Effector memory CD4-positive, alpha-beta T cell (primary cell): ENCODE measurements around the gene FLNB.

ENCODE experiments used
- DNase-seq, 3 donors: peaks; one replicate each; pipeline ENCODE4 v3.0.0-alpha.2; 2020
- H3K27ac ChIP-seq: 2 replicates; pipeline ENCODE4 v1.7.0; 2013; ENCODE audit warnings: mild to moderate bottlenecking, low read length, moderate library complexity; ENCODE audit not compliant: insufficient read depth, poor library complexity, severe bottlenecking
- H3K27me3 ChIP-seq: replicated peaks from 2 replicates; pipeline ENCODE4 v1.7.0; 2013; ENCODE audit warnings: mild to moderate bottlenecking, low read length; ENCODE audit not compliant: insufficient read depth, control insufficient read depth, poor library complexity, severe bottlenecking
- H3K36me3 ChIP-seq: 2 replicates; pipeline ENCODE4 v1.7.0; 2013; ENCODE audit warnings: mild to moderate bottlenecking, low read length, moderate library complexity; ENCODE audit not compliant: control insufficient read depth, insufficient read depth
- H3K4me1 ChIP-seq: 2 replicates; pipeline ENCODE4 v1.7.0; 2013; ENCODE audit warnings: low read length, mild to moderate bottlenecking; ENCODE audit not compliant: control insufficient read depth, insufficient read depth, poor library complexity, severe bottlenecking
- H3K4me3 ChIP-seq: 2 replicates; pipeline ENCODE4 v1.7.0; 2013; ENCODE audit warnings: low read length, low read depth, mild to moderate bottlenecking; ENCODE audit not compliant: insufficient read depth, poor library complexity, severe bottlenecking
- H3K9me3 ChIP-seq: 2 replicates; pipeline ENCODE4 v1.7.0; 2013; ENCODE audit warnings: mild to moderate bottlenecking, low read length, moderate library complexity; ENCODE audit not compliant: control insufficient read depth

FLNB gene

GRCh38 chr3:58092521-58092920 lies 84.3 kb downstream of the FLNB start:
- DNase-seq = no peak
- Histone ChIP-seq H3K9me3 (no peaks in the 10 kb centered on the region), H3K4me3 (no peak overlapping the region), H3K4me1 (no peaks in the 10 kb centered on the region), H3K27ac (no peak overlapping the region), H3K27me3 (no peaks in the 10 kb centered on the region), H3K36me3 (peaks cover 10% of the 10 kb centered on the region)

- Histone ChIP-seq H3K27me3 (no peaks in the 10 kb centered on the region), H3K36me3 (peaks cover 10% of the 10 kb centered on the region), H3K9me3 (no peaks in the 10 kb centered on the region), H3K4me3 (no peak overlapping the region), H3K4me1 (no peaks in the 10 kb centered on the region), H3K27ac (no peak overlapping the region)
- DNase-seq = no peak
Observed at GRCh38 chr3:58093574-58094195, 85.5 kb downstream of the FLNB start.

GRCh38 chr3:58094657-58095056 lies 86.4 kb downstream of the FLNB start:
- Histone ChIP-seq H3K27me3 (no peaks in the 10 kb centered on the region), H3K36me3 (peaks cover 10% of the 10 kb centered on the region), H3K9me3 (no peaks in the 10 kb centered on the region), H3K4me1 (no peaks in the 10 kb centered on the region), H3K27ac (no peak overlapping the region), H3K4me3 (no peak overlapping the region)
- DNase-seq = no peak

- no peaks in the 10 kb centered on the region for H3K27me3 ChIP-seq
- no peaks in the 10 kb centered on the region for H3K4me1 ChIP-seq
- no peak overlapping the region for H3K4me3 ChIP-seq
- H3K27ac ChIP-seq = no peak overlapping the region
- H3K9me3 ChIP-seq = no peaks in the 10 kb centered on the region
- DNase-seq = no peak
- peaks cover 10% of the 10 kb centered on the region for H3K36me3 ChIP-seq
Observed at GRCh38 chr3:58095603-58096138, 87.4 kb downstream of the FLNB start.

- DNase-seq = no peak
- Histone ChIP-seq H3K27ac (no peak overlapping the region), H3K4me3 (no peak overlapping the region), H3K36me3 (peaks cover 16% of the 10 kb centered on the region), H3K27me3 (no peaks in the 10 kb centered on the region), H3K9me3 (no peaks in the 10 kb centered on the region), H3K4me1 (no peaks in the 10 kb centered on the region)
Observed at GRCh38 chr3:58098531-58098930, 90.3 kb downstream of the FLNB start.

- Histone ChIP-seq H3K36me3 (peaks cover 16% of the 10 kb centered on the region), H3K27ac (no peak overlapping the region), H3K4me1 (no peaks in the 10 kb centered on the region)
Observed at GRCh38 chr3:58099865-58100264, 91.6 kb downstream of the FLNB start.

GRCh38 chr3:58101499-58102389 lies 93.5 kb downstream of the FLNB start:
- no peak for DNase-seq

More at GRCh38 chr3:58099865-58100264, 91.6 kb downstream of the FLNB start:
- H3K4me3 ChIP-seq = no peak overlapping the region
- no peak for DNase-seq
- no peaks in the 10 kb centered on the region for H3K9me3 ChIP-seq
- no peaks in the 10 kb centered on the region for H3K27me3 ChIP-seq

GRCh38 chr3:58102390-58102750 lies 94.1 kb downstream of the FLNB start:
- Histone ChIP-seq H3K27ac (no peak overlapping the region), H3K27me3 (no peaks in the 10 kb centered on the region), H3K4me1 (no peaks in the 10 kb centered on the region), H3K36me3 (peaks cover 14% of the 10 kb centered on the region), H3K9me3 (no peaks in the 10 kb centered on the region), H3K4me3 (no peak overlapping the region)
- DNase-seq = no peak

More at GRCh38 chr3:58101499-58102389, 93.5 kb downstream of the FLNB start:
- H3K4me1 ChIP-seq = no peaks in the 10 kb centered on the region
- no peak overlapping the region for H3K27ac ChIP-seq
- H3K36me3 ChIP-seq = peaks cover 14% of the 10 kb centered on the region
- no peaks in the 10 kb centered on the region for H3K9me3 ChIP-seq
- no peaks in the 10 kb centered on the region for H3K27me3 ChIP-seq
- H3K4me3 ChIP-seq = no peak overlapping the region

- no peak overlapping the region for H3K4me3 ChIP-seq
Observed at GRCh38 chr3:58102976-58103451, 94.8 kb downstream of the FLNB start.

GRCh38 chr3:58104151-58104550 lies 95.9 kb downstream of the FLNB start:
- Histone ChIP-seq H3K9me3 (no peaks in the 10 kb centered on the region), H3K27me3 (no peaks in the 10 kb centered on the region), H3K36me3 (peaks cover 18% of the 10 kb centered on the region), H3K27ac (no peak overlapping the region), H3K4me1 (no peaks in the 10 kb centered on the region), H3K4me3 (no peak overlapping the region)
- no peak for DNase-seq

More at GRCh38 chr3:58102976-58103451, 94.8 kb downstream of the FLNB start:
- no peaks in the 10 kb centered on the region for H3K9me3 ChIP-seq
- no peaks in the 10 kb centered on the region for H3K4me1 ChIP-seq
- H3K36me3 ChIP-seq = peaks cover 14% of the 10 kb centered on the region
- no peak overlapping the region for H3K27ac ChIP-seq
- no peak for DNase-seq
- H3K27me3 ChIP-seq = no peaks in the 10 kb centered on the region
